GOT3 (cell line): ENCODE results near the gene SMPD2.

Experiments
- DNase-seq: peaks from one replicate; lab custom pipeline; 2025; ENCODE audit warnings: mixed read lengths; lab: John Stamatoyannopoulos, UW

Gene SMPD2

GRCh38 chr6:109485266-109485935, 44.9 kb downstream of the SMPD2 start:
- DNase-seq: no peak

- DNase-seq: no peak
These were observed 45.5 kb downstream of the SMPD2 start for GRCh38 chr6:109486068-109486467.

GRCh38 chr6:109488001-109488400, 47.5 kb downstream of the SMPD2 start:
- no peak for DNase-seq

- no peak for DNase-seq
These were observed 50.2 kb downstream of the SMPD2 start for GRCh38 chr6:109490713-109491112.

GRCh38 chr6:109491207-109491938, 50.8 kb downstream of the SMPD2 start:
- no peak for DNase-seq
